ENCODE measurements around the gene SLC1A2. TPM values are rescaled to one million over a fixed set of nuclear protein-coding genes. Genes with fewer than 3 reads are reported as not detected.

The SLC1A2 gene
- total RNA-seq, 1 donor from 2014 or later = 0.25 TPM

- TF ChIP-seq CTCF (IDR thresholded peaks at IDR 0.05; ENCODE audit: insufficient read depth, low read depth, low read length) (no peak), EZH2 (IDR thresholded peaks at IDR 0.05; ENCODE audit: insufficient read depth, low read length) (no peak)
- H3K36me3 Mint-ChIP-seq (ENCODE audit: low read depth, unreplicated experiment) = no peaks in the 10 kb centered on the region
- H3K79me2 ChIP-seq (ENCODE audit: insufficient read depth, low read length) = no peaks in the 10 kb centered on the region
Observed at GRCh38 chr11:35340715-35341114, 78.6 kb downstream of the SLC1A2 start.

GRCh38 chr11:35340071-35340470 is 79.3 kb downstream of the SLC1A2 start:
- Histone ChIP-seq H3K36me3 (ENCODE audit: insufficient read depth, low read length) (no peaks in the 10 kb centered on the region), H3K4me3 (ENCODE audit: insufficient read depth, low read depth, low read length) (no peak overlapping the region), H3K9ac (ENCODE audit: low read length) (no peak overlapping the region), H3K4me1 (ENCODE audit: insufficient read depth, low read length) (peaks cover 18% of the 10 kb centered on the region), H3K27me3 (ENCODE audit: insufficient read depth, low read length) (no peaks in the 10 kb centered on the region), H2AFZ (ENCODE audit: low read depth, low read length) (no peak overlapping the region), H3K9me3 (ENCODE audit: insufficient read depth, low read depth, low read length) (no peaks in the 10 kb centered on the region), H3K79me2 (ENCODE audit: insufficient read depth, low read length) (no peaks in the 10 kb centered on the region), H3K4me2 (ENCODE audit: low read length) (no peak overlapping the region), H3K27ac (ENCODE audit: low read depth, low read length) (no peak overlapping the region), H4K20me1 (ENCODE audit: insufficient read depth, low read length) (no peaks in the 10 kb centered on the region)
- FAIRE-seq (no peak), DNase-seq (ENCODE audit: low read depth) (no peak)
- TF ChIP-seq EZH2 (IDR thresholded peaks at IDR 0.05; ENCODE audit: insufficient read depth, low read length) (no peak), CTCF (IDR thresholded peaks at IDR 0.05; ENCODE audit: insufficient read depth, low read depth, low read length) (no peak)
- Mint-ChIP-seq H3K9me3 (ENCODE audit: unreplicated experiment) (peaks cover 2% of the 10 kb centered on the region), H3K27me3 (ENCODE audit: low read depth, unreplicated experiment) (no peaks in the 10 kb centered on the region), H3K4me1 (ENCODE audit: low read depth, unreplicated experiment) (peaks cover 18% of the 10 kb centered on the region), H3K4me3 (ENCODE audit: unreplicated experiment) (no peak overlapping the region), H3K36me3 (ENCODE audit: low read depth, unreplicated experiment) (no peaks in the 10 kb centered on the region), H3K27ac (ENCODE audit: unreplicated experiment) (no peak overlapping the region)

More at GRCh38 chr11:35340715-35341114, 78.6 kb downstream of the SLC1A2 start:
- Histone ChIP-seq H3K4me1 (ENCODE audit: insufficient read depth, low read length) (peaks cover 18% of the 10 kb centered on the region), H3K9me3 (ENCODE audit: insufficient read depth, low read depth, low read length) (no peaks in the 10 kb centered on the region), H3K4me2 (ENCODE audit: low read length) (no peak overlapping the region), H4K20me1 (ENCODE audit: insufficient read depth, low read length) (no peaks in the 10 kb centered on the region), H2AFZ (ENCODE audit: low read depth, low read length) (no peak overlapping the region), H3K4me3 (ENCODE audit: insufficient read depth, low read depth, low read length) (no peak overlapping the region), H3K27ac (ENCODE audit: low read depth, low read length) (no peak overlapping the region), H3K27me3 (ENCODE audit: insufficient read depth, low read length) (no peaks in the 10 kb centered on the region), H3K9ac (ENCODE audit: low read length) (no peak overlapping the region), H3K36me3 (ENCODE audit: insufficient read depth, low read length) (no peaks in the 10 kb centered on the region)
- peaks cover 2% of the 10 kb centered on the region for H3K9me3 Mint-ChIP-seq (ENCODE audit: unreplicated experiment)
- peaks cover 18% of the 10 kb centered on the region for H3K4me1 Mint-ChIP-seq (ENCODE audit: low read depth, unreplicated experiment)
- DNase-seq (ENCODE audit: low read depth) = no peak
- no peak for FAIRE-seq
- H3K27me3 Mint-ChIP-seq (ENCODE audit: low read depth, unreplicated experiment) = no peaks in the 10 kb centered on the region
- H3K27ac Mint-ChIP-seq (ENCODE audit: unreplicated experiment) = no peak overlapping the region
- H3K4me3 Mint-ChIP-seq (ENCODE audit: unreplicated experiment) = no peak overlapping the region

- Mint-ChIP-seq H3K9me3 (ENCODE audit: unreplicated experiment) (peaks cover 2% of the 10 kb centered on the region), H3K27me3 (ENCODE audit: low read depth, unreplicated experiment) (no peaks in the 10 kb centered on the region), H3K27ac (ENCODE audit: unreplicated experiment) (no peak overlapping the region), H3K36me3 (ENCODE audit: low read depth, unreplicated experiment) (no peaks in the 10 kb centered on the region), H3K4me3 (ENCODE audit: unreplicated experiment) (no peak overlapping the region), H3K4me1 (ENCODE audit: low read depth, unreplicated experiment) (peaks cover 18% of the 10 kb centered on the region)
- no peak overlapping the region for H3K4me3 ChIP-seq (ENCODE audit: insufficient read depth, low read depth, low read length)
- H4K20me1 ChIP-seq (ENCODE audit: insufficient read depth, low read length) = no peaks in the 10 kb centered on the region
- no peak overlapping the region for H3K9ac ChIP-seq (ENCODE audit: low read length)
- no peaks in the 10 kb centered on the region for H3K79me2 ChIP-seq (ENCODE audit: insufficient read depth, low read length)
- no peak for TF ChIP-seq CTCF (IDR thresholded peaks at IDR 0.05; ENCODE audit: insufficient read depth, low read depth, low read length)
- no peak for FAIRE-seq
- no peak overlapping the region for H3K27ac ChIP-seq (ENCODE audit: low read depth, low read length)
- no peaks in the 10 kb centered on the region for H3K9me3 ChIP-seq (ENCODE audit: insufficient read depth, low read depth, low read length)
- no peak overlapping the region for H2AFZ ChIP-seq (ENCODE audit: low read depth, low read length)
- no peaks in the 10 kb centered on the region for H3K27me3 ChIP-seq (ENCODE audit: insufficient read depth, low read length)
- no peaks in the 10 kb centered on the region for H3K36me3 ChIP-seq (ENCODE audit: insufficient read depth, low read length)
- DNase-seq (ENCODE audit: low read depth) = no peak
- H3K4me2 ChIP-seq (ENCODE audit: low read length) = no peak overlapping the region
- peaks cover 18% of the 10 kb centered on the region for H3K4me1 ChIP-seq (ENCODE audit: insufficient read depth, low read length)
Observed at GRCh38 chr11:35338921-35339320, 80.4 kb downstream of the SLC1A2 start.
